MCF 10A (cell line): ENCODE measurements around the gene PRCP. TPM values are rescaled to one million over a fixed set of nuclear protein-coding genes. Genes with fewer than 3 reads are reported as not detected.
A peak's percentile ranks its signal among the peaks of the same experiment; 100 is the strongest.
"Not testable (repeated sequence)": the region's sequence is repeated elsewhere in the genome, so short reads cannot be mapped to it uniquely, and the experiment has no call there.

Experiments used
- BruUV-seq: library from RNA; stranded (reverse); fragments of 400-500 nt; replicated peaks from 2 replicates; lab custom pipeline; 2021; lab: Mats Ljungman, UMichigan
- CTCF ChIA-PET: fragments of 300-600 bp; sonication (Branson Sonifier 250); formaldehyde crosslinking; extraction: SDS; loops from one replicate; lab custom pipeline; 2021; ENCODE audit warnings: antibody characterized with exemption, inconsistent platforms; lab: Yijun Ruan, JAX
- POLR2A ChIA-PET: fragments of 300-600, 350-650 bp; sonication (Branson Sonifier 250); formaldehyde crosslinking; extraction: SDS; loops from one replicate; lab custom pipeline; 2020; ENCODE audit warnings: antibody characterized with exemption, inconsistent platforms; lab: Yijun Ruan, JAX
- DNase-seq: peaks from one replicate; pipeline ENCODE4 v3.0.0-alpha.2; 2018; ENCODE audit not compliant: unreplicated experiment
- H3K27ac Mint-ChIP-seq: one replicate; pipeline ENCODE4 v1.8.0; 2022; ENCODE audit warnings: mild to moderate bottlenecking, low read depth, mixed read lengths; ENCODE audit not compliant: unreplicated experiment
- H3K27me3 Mint-ChIP-seq: one replicate; pipeline ENCODE4 v1.8.0; 2022; ENCODE audit warnings: mixed read lengths; ENCODE audit not compliant: insufficient read depth, unreplicated experiment
- H3K36me3 Mint-ChIP-seq: one replicate; pipeline ENCODE4 v1.8.0; 2022; ENCODE audit warnings: mild to moderate bottlenecking, moderate library complexity, mixed read lengths; ENCODE audit not compliant: insufficient read depth, unreplicated experiment
- H3K4me1 Mint-ChIP-seq: one replicate; pipeline ENCODE4 v1.8.0; 2022; ENCODE audit warnings: mixed read lengths; ENCODE audit not compliant: insufficient read depth, unreplicated experiment
- H3K4me3 Mint-ChIP-seq: one replicate; pipeline ENCODE4 v1.8.0; 2022; ENCODE audit warnings: mild to moderate bottlenecking, moderate library complexity, mixed read lengths; ENCODE audit not compliant: unreplicated experiment
- H3K9me3 Mint-ChIP-seq: one replicate; pipeline ENCODE4 v1.8.0; 2022; ENCODE audit warnings: mixed read lengths; ENCODE audit not compliant: unreplicated experiment
- intact Hi-C: fragments of 100-400 bp; cut with micrococcal nuclease; formaldehyde crosslinking; loops from 2 replicates; pipeline ENCODE4 v1.14.1; 2022
- total RNA-seq: library from RNA; stranded (reverse); gene quantifications from 2 replicates; pipeline ENCODE4 v1.2.3, GENCODE V29; 2022
- TF ChIP-seq, protein P1 (sequence below): fragments of 200-600 bp; IDR thresholded peaks from one replicate; pipeline ENCODE4 v1.8.0; 2022; ENCODE audit warnings: antibody characterized with exemption, mild to moderate bottlenecking; ENCODE audit not compliant: unreplicated experiment

Gene PRCP
- total RNA-seq, 1 experiment from 2014 or later, result 22.7 TPM

GRCh38 chr11:82858556-82859091, 41.6 kb downstream of the PRCP start:
- TF ChIP-seq, protein P1, sequence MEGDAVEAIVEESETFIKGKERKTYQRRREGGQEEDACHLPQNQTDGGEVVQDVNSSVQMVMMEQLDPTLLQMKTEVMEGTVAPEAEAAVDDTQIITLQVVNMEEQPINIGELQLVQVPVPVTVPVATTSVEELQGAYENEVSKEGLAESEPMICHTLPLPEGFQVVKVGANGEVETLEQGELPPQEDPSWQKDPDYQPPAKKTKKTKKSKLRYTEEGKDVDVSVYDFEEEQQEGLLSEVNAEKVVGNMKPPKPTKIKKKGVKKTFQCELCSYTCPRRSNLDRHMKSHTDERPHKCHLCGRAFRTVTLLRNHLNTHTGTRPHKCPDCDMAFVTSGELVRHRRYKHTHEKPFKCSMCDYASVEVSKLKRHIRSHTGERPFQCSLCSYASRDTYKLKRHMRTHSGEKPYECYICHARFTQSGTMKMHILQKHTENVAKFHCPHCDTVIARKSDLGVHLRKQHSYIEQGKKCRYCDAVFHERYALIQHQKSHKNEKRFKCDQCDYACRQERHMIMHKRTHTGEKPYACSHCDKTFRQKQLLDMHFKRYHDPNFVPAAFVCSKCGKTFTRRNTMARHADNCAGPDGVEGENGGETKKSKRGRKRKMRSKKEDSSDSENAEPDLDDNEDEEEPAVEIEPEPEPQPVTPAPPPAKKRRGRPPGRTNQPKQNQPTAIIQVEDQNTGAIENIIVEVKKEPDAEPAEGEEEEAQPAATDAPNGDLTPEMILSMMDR, result no peak
- ChIA-PET CTCF (interaction anchor here (0.6 to 3.6 kb wide), 6 partner anchors 8 to 304 kb away, joined by 3 to 21 read pairs (median 4); no protein-coding TSS in a partner anchor), POLR2A (interaction anchor here (0.7 to 2.6 kb wide), 2 partner anchors 11 to 43 kb away, joined by 4 to 17 read pairs; partner anchors contain the start of genes DDIAS and PRCP)
- Mint-ChIP-seq H3K27ac (peak overlapping the region; percentile 83), H3K4me3 (peak overlapping the region; percentile 0), H3K9me3 (no peaks in the 10 kb centered on the region), H3K27me3 (no peaks in the 10 kb centered on the region), H3K36me3 (no peaks in the 10 kb centered on the region), H3K4me1 (peaks cover 24% of the 10 kb centered on the region)
- intact Hi-C loops, result no loop called here
- BruUV-seq, result no TSS peak
- peak; percentile 55 for DNase-seq

GRCh38 chr11:82858133-82858532, 42.1 kb downstream of the PRCP start:
- peak overlapping the region; percentile 83 for H3K27ac Mint-ChIP-seq
- POLR2A ChIA-PET, result no interaction called here
- no peaks in the 10 kb centered on the region for H3K9me3 Mint-ChIP-seq
- TF ChIP-seq, protein P1, result no peak
- H3K4me1 Mint-ChIP-seq, result peaks cover 24% of the 10 kb centered on the region
- no peaks in the 10 kb centered on the region for H3K27me3 Mint-ChIP-seq
- intact Hi-C loops, result no loop called here
- TSS peak; percentile 78 for BruUV-seq
- no peaks in the 10 kb centered on the region for H3K36me3 Mint-ChIP-seq
- no peak for DNase-seq
- H3K4me3 Mint-ChIP-seq, result peak overlapping the region; percentile 0
- CTCF ChIA-PET, result interaction anchor here (3.6 kb wide), 1 partner anchor 9 kb away, joined by 21 read pairs; no protein-coding TSS in a partner anchor

DNA sequence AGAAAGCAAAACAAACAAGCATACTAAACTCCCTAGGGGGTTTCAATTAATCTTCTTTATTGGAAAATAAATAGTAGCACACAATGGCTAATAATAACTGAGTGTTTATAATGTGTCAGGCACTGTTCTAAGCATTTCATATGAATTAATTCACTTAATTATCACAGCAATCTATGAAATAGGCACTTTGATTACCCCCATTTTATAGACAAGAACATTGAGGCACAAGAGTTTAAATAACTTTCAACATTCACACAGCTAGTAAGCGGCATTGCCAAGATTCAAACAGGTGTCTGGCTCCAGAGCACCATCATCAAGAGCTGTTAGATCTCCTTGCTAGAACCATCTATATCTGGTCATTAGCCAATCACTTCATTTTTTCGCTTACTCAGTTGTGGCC, 43.1 kb downstream of the PRCP start:
- H3K4me1 Mint-ChIP-seq, result peaks cover 24% of the 10 kb centered on the region
- no peak overlapping the region for H3K27ac Mint-ChIP-seq
- no peaks in the 10 kb centered on the region for H3K9me3 Mint-ChIP-seq
- POLR2A ChIA-PET, result no interaction called here
- H3K4me3 Mint-ChIP-seq, result no peak overlapping the region
- DNase-seq, result no peak
- H3K36me3 Mint-ChIP-seq, result no peaks in the 10 kb centered on the region
- no peaks in the 10 kb centered on the region for H3K27me3 Mint-ChIP-seq
- TF ChIP-seq, protein P1, result no peak
- CTCF ChIA-PET, result interaction anchor here (0.6 to 3.6 kb wide), 4 partner anchors 10 to 139 kb away, joined by 3 to 21 read pairs (median 4); no protein-coding TSS in a partner anchor
- intact Hi-C loops, result no loop called here
- BruUV-seq, result no TSS peak

DNA sequence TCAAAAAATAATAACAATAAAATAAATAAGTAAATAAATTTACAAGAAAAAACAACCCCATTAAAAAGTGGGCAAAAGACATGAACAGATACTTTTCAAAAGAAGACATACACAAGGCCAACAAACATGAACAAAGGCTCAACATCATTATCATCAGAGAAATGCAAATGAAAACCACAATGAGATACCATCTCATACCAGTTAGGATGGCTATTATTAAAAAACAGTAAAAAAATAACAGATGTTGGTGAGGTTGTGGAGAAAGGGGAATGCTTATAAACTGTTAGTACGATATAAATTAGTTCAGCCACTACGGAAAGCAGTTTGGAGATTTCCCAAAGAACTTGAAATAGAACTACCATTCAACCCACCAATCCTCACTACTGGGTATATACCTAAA, 44.6 kb downstream of the PRCP start:
- BruUV-seq, result no TSS peak
- intact Hi-C loops, result no loop called here
- no peak overlapping the region for H3K4me3 Mint-ChIP-seq

DNA sequence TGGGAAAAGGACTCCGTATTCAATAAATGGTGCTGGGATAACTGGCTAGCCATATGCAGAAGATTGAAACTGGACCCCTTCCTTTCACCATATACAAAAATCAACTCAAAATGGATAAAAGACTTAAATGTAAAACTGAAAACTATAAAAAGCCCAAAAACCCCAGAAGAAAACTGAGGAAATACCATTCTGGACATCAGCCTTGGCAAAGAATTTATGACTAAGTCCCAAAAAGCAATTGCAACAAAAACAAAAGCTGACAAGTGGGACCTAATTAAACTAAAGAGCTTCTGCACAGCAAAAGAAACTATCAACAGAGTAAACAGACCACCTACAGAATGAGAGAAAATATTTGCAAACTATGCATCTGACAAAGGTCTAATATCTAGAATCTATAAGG, 45.3 kb downstream of the PRCP start:
- DNase-seq, H3K4me3 Mint-ChIP-seq, H3K36me3 Mint-ChIP-seq, BruUV-seq, H3K9me3 Mint-ChIP-seq, intact Hi-C loops, H3K27ac Mint-ChIP-seq, H3K27me3 Mint-ChIP-seq: not testable (repeated sequence)
- ChIA-PET CTCF (interaction anchor here (0.7 kb wide), 1 partner anchor 16 kb away, joined by 5 read pairs; no protein-coding TSS in a partner anchor), POLR2A (interaction anchor here (0.7 kb wide), 1 partner anchor 105 kb away, joined by 3 read pairs; no protein-coding TSS in a partner anchor)
- H3K4me1 Mint-ChIP-seq, result peaks cover 24% of the 10 kb centered on the region

More for the DNA sequence above, 44.6 kb downstream of the PRCP start:
- no peak for DNase-seq
- no peak overlapping the region for H3K27ac Mint-ChIP-seq
- ChIA-PET CTCF (interaction anchor here (0.7 kb wide), 1 partner anchor 16 kb away, joined by 5 read pairs; no protein-coding TSS in a partner anchor), POLR2A (no interaction called here)
- TF ChIP-seq, protein P1, result no peak
- H3K4me1 Mint-ChIP-seq, result peaks cover 24% of the 10 kb centered on the region
- no peaks in the 10 kb centered on the region for H3K9me3 Mint-ChIP-seq
- H3K36me3 Mint-ChIP-seq, result no peaks in the 10 kb centered on the region
- no peaks in the 10 kb centered on the region for H3K27me3 Mint-ChIP-seq
